GM18907 (cell line): ENCODE data around the gene TFF1.

Experiments used
- ATAC-seq: cut with Tn5 transposase; IDR thresholded peaks from one replicate; pipeline ENCODE4 v1.9.1; 2021; ENCODE audit warnings: mild to moderate bottlenecking, moderate library complexity; ENCODE audit not compliant: unreplicated experiment

Gene TFF1

DNA sequence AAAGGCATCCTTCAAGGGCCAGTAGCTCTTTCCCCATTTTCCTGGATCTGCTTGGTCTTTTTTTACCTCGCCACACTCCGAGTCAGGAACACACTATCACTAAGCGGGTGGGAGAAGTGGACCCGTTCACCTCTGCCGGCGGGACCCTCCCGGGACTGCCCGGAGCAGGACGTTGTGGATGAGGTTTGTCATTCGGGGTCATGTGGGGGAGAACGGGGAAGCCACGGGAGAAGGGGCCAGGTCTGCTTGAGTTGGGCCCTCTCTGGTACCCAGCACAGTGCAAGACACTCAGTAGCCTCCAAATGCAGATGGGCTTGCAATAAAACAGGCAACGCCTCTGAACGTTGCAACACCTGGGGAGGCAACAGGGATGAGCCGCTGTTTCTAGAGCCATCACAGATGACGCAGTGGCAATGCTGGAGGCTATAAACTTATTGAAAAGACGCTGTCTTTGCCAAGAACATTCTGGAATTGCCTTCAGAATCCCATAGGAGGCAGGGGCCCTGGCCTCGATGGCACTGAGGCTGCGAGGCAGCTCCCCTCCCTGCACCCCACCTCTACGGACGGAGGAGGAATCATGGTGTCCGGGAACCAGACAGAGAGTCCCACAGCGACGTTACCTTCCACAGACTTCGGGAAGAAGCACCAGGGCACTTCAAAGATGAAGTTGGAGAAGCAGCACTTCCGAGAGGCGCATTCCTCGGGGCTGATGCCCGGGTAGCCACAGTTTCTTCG, 19.3 kb downstream of the TFF1 start:
- ATAC-seq = no peak

DNA sequence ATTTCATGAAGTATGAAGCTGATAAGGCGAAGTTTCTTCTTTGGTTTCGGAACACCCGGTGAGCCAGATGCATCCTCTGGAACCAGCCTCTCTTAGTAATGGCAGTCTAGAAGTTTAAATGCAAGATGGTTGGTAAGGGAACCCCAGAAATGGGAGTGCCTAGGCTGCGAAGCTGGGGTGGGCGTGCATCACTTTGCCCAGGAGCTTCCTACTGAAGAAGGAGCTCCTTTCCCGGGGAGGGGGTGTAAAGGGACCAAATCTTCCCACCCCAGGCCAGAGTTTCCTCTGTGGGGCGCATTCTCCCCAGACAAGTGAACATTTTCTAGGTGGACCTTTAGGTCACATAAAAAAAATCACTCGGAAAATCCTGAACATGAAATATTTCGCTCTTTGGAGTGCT, 19.9 kb downstream of the TFF1 start:
- ATAC-seq = no peak

DNA sequence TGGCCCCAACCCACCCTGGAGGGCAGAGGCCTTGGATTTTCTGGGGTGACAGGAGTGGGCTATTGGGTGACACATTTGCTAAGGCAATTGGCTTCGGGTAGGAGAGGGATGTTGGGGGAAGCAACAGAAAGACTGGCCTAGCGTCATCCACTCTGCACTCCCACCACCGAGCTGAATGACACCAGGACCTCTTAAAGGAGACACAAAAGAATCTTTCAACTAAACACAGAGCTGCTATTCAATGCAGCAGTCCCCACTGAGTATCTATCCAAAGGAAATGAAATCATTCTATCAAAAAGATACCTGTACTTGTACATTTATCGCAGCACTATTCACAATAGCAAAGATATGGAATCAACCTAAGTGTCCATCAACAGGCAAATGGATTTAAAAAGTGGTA, 21.7 kb downstream of the TFF1 start:
- ATAC-seq = no peak

DNA sequence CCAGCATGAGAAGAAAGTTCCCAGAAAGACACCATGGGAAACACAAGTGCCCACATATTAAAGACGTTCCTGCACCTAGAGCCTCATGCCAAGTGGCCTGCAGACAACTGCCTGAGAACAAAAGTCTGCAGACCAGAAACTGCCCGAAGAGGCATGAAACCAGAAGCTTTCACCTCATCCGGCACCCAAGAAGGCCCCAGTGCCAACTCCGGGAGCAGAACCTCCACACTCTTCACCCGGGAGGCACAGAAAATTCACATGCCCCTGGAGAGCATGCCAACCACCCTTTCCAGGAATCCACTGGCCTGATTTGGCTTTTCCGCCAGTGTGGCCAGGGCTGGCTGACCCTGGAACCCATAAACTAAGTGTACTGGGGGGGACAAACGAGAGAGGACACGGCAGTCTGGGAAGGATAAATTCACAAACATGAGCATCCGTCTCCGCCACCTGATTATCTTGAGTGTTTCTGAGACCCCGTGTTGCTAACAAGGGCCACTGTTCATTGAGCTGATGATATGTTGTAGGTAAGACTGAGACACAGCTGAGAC, 22.3 kb downstream of the TFF1 start:
- ATAC-seq = no peak

DNA sequence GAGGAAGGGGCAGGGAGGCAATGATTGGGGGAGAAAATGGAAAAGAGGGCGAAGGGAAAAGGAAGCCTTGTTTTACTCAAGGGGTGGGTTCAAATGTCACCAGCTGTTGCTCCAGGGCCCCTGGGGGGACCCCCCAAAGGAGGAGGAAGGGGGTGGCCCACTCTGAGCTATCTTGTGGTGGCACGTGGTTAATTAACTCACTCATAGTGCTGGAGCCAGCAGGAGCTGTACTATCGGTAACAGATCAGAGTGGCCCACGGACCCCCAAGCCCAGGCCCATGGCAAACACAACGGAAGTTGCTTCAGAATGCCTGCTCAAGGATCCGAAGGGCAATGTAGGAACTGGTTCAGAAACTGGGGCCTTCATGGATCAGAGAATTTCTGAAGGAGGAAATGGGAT, 22.8 kb downstream of the TFF1 start:
- ATAC-seq = no peak

DNA sequence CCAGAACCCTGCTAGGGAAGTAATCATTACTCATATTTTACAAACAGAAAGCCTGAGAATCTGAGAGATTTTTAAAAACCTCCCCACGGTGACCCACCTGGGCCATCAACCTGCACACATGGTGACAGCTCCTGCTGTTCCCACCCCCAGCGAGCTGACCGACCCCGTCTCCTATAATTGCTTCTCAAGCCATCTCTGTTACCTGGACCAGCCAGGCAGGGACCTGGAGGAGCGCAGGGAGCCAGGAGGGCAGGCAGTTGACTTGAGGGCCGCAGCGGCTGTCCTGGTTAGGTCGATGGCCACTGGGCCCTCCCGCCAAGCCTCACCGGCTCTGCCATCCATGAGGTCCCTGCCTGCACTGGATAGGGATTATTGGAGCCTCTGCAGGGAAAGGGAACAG, 23.2 kb downstream of the TFF1 start:
- ATAC-seq = no peak

DNA sequence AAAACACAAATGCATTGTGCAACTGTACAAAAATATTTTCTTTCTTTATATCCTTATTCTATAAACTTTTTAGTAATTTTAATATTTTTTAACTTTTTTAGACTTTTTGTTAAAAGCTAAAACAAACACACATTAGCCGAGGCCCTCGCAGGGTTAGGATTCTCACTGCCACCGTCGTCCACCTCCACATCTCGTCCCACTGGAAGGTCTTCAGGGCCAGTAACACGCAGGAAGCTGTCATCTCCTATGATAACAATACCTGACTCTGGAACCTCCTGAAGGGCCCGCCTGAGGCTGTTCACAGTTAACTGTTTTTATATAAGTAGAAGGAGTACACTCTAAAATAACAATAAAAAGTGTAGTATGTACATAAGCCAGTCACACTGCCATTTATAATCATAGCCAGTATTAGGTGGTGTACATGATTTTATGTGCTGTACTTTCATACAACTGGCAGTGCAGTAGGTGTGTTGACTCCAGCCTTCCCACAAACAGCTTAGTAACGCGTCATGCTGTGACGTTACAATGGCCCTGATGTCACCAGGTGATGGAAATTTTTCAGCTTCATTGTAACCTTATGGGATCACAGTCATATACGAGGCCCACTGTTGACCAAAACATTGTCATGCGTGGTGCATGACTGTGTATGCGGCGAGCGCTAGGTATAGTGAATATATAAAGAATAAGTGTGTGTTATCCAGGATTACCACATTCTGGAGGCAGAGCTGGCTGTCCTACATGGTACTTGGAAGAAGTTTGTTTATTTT, 24.4 kb downstream of the TFF1 start:
- no peak for ATAC-seq

DNA sequence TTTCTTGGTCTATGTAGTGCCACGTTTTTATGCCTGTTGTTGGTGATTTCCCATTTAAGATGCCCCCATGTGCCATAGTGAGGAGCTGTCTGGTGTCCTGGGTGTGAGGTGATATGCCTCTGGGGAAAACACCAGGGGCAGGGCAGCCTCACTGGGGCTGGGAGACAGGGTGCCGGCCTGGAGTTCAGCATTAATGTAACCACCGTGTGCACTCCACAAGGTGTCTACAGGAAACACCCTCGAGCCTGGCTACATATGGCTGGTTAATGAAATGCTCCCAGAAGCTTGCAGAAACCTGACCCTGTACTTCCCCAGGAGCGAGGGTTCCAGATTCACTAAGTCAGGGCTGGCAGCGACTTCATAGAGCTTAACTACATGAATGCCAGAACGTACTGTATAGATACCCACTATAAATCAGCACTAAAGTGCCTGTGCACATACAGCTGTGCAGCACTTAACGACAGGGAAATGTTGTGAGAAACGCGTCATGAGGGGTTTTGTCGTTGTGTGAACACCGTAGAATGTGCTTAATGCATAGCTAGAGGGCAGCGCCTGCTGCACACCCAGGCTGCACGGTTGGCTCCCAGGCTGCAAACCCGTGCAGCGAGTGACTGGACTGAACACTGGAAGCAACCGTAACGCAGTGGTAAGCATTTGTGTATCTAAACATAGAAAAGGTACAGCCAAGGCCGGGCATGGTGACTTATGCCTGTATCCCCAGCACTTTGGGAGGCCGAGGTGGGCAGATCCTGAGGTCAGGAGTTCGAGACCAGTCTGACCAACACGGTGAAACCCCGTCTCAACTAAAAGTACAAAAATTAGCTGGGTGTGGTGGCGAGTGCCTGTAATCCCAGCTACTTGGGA, 25.9 kb downstream of the TFF1 start:
- ATAC-seq = no peak

DNA sequence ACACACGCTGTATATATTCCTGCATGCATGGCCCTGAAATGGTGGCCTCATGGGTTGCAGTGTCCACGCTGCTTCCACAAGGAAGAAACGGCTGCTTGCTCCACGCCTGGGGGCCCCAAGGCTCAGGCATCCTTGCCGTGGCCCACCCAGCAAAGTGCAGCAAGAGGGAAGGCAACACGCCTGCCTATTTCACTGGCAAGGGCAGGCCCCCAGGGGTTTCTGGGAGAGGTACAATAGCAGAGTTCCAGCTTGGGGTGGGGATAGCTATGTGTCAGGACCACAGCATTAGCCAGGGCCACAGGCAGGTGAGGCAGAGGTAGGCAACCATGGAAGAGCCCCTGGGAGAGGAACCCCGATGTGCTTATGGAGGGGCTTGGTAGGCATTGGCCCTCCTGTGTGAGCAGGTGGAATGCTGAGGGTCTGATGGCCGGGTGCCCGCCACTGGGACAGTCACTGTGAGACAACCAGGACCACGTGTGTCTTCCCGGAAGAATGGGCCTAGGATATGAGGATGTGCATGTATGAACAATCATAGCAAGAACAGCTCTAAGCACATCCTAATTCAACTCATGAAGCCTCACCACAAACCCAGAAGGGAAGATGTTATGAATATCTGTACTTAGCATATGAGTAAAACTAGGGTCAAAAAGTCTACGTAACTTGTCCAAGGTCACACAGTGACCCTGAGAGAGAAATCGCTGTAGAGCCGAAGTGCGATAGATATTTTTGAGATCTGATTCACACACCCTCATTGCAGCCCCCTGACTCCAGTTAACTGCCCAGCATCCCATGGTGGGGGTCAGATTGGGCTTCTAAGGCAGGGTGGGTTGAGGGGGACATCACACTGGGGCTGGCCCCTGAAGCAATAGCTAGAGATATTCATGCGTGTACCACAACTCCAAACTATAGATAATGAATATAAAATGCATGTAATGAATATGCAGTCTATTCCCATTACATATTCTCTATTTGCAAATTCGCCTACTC, 27.3 kb downstream of the TFF1 start:
- no peak for ATAC-seq

DNA sequence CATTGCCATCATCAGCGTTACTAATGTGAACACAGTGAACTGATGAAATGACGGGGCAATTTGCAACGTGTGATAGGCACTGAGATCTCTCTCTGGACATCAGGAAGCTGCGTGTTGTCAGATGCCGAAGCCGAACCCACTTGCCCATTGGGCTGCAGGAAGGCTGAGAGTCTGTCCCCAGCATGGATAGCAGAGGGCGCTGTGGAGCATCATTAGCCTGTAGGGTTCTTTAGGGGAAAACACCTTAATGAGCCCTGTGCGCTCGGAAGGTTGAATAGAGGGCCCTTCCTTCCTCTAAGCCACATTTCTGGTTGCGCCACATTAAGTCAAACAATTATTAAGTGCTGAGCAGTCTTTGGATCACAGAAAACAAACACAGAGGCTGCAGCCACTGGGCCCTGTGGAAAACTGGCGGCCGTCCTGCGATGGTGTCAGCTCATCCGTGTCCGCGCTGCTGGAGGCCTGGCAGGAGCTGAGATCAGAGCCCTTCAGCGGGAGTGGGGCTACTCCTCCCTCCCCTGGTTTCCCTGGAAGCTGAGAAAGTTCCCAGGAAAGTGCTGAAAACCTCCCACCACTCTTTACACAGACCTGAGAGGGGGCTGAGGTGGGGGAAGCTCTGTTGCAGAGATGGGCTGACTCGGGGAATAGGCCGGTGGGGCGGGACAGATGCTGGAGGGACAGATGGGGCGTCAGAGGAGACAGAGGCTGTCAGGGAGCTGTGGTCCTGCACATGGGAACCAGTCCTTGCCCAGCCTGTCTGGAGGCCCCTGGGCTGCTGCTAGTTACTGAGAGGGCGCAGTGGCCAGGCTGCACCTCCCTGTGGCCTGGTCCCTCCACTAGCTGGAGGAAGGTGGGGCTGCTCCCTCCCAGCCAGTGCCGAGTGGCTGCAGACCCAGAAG, 28.3 kb downstream of the TFF1 start:
- ATAC-seq = no peak

DNA sequence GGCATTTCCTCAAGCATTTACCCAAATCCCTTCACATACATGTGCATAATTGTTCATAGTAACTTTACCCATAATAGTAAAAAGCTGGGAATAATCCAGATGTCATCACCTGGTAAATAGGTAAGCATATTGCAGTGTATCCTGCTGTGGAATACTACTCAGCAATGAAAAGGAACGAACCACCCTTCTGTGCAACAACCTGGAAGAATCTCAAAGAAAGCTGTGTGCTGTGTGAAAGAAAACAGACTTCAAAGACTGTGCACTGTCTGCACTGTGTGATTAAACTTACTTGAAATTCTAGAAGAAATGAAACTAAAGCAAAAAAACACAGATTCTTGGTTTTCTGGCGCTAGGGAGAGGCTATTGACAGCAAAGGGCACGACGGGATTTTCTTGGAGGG, 29.1 kb downstream of the TFF1 start:
- no peak for ATAC-seq

DNA sequence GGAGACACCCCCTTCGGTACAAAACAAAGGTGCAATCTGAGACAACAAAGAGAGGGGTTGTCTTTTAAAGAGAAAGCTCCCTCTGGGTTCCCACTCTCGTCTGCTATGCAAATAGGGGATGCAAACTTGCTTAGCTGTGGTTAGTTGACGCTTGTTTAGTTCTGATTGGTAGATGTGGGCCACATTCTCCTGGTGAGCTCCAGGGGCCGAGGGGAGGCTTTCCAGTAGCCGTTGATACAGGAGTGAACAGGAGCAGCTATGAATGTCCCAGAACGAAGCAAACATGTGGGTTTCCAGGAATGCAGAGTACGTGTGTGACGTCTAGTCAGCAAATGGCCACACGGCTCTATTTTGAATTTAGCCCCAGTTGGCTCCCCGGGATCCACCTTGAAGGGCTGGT, 30.3 kb downstream of the TFF1 start:
- no peak for ATAC-seq

DNA sequence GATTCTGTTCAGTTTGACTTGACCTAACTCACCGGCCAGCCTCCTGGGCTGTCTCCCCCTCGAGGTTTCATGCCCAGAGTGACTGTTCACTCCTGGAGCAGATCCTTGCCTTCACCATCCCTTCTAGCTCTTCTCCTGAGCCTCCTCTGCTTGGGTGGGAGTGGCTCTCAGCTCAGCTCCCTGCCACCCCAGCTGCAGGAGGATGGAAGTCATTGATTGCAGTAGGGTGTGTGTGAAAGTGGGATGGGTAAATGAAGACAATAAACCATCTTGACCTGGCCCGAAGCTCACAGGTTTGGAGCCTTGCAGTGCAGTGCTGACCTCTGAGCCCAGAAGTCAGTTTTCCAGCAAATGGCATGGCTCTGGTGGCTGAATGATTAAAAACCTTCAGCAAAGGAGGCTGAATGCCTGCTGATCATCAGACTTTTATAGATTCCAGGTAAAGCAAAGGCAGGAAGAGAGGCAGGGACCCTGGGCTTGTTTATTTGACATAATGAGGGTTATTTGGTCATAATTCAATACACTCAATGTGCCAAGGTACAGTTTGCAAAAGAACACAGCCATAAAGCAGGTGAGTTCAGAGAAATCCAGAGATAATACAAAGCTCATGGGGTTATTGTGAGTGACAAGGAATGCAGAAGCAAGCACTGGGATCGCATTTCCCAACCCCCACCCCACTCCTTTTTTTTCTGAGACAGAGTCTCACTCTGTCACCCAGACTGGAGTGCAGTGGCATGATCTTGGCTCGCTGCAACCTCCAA, 33.6 kb downstream of the TFF1 start:
- ATAC-seq = no peak

DNA sequence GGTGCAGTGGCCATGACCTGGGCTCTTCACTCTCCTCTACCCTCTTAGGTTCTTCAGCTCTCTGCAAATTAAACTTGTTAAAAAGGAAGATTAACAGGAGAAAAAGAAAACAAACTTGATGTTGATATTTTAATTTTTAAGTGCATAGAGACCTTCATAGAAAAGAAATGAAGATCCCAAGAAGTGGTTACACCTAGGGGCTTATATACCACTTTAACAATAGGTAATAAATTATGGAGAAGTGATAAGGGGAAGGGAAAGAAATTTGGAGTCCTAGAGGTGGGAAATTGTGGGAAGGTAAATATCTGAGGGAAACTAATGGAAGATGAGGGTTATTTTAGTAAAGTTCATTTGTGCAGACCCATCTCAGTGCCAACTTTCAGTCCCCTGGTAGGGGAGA, 34.7 kb downstream of the TFF1 start:
- ATAC-seq = no peak

DNA sequence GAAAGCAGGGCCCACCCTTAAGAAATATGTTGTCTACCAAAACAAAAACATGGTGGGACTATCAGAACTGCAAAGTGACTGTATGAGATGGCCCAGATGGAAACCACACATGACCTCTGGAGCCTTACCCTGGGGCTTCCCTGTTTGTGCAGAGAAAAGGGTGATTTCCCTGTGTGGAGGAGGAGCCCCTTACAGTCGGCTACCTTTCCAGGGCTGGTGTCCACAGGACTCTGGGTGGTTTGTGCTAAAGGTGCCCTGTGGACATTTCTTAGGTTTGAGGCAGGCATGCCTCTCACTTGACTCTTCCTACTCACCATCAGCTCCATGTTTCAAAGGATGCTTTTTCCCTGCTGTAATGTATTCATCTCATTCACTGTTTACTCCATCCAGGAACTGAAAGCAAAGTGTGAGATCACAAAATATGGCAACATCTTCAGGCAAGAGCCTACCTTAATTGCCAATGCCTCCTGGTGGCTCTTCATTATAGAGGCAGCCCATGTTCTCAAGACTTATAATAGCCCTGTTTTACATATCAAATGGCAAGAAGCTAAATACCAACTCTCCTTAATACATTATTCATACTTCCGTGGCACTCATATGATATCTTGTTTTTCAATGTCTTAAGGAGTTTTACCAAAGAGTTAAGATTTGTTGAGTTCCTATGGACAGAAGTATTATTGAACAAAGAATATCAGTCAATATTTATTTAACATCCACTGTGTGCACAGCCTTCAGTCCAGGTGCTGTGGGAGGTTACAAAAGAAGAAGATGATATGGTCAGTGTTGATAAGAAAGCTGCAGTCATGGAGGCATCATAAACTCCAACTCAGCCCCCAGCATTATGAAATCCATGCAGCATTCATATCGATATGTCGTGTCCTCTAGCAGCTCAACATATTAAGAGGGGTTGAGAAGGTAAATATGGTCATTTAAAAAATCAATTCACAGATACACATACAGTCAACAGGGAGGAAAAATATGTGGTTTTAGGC, 35.7 kb downstream of the TFF1 start:
- no peak for ATAC-seq

DNA sequence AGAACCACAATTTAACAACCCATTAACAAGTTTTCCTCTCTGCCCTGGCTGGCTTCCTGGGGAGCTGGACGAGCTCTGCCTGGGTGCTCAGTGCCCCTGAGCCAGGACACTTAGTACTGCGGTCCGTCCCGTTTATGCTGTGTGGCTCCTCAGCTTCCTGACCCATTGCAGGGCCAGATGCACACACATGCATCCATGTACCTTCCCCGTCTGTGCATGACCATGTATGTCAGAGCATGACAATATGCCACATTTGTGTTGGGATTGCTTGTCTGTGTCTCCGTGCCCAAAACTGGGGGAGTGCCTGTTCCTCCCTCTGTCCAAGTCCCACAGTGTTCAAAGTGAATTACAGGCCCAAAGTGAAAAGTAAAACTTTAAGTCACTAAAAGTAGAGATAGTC, 41.4 kb downstream of the TFF1 start:
- no peak for ATAC-seq

DNA sequence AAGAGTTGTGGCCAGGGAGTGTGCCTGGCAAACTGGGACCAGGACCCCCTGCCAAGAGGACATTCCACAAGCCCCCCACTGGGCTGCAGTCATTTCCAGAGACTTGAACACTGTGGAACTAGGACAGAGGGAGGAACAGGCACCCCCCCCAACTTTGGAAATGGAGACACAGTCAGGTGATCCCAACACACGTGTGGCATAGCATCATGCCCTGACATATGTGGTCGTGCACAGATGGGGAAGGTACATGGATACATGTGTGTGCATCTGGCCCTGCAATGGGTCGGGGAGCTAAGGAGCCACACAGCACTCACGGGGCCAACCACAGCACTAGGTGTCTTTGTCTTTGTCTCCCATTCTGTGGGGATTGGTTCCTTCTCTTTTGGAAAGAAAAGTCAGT, 44.5 kb downstream of the TFF1 start:
- ATAC-seq = no peak
